PC-3 (cell line): Measurements from ENCODE around the gene CPSF3. TPM values are rescaled to one million over a fixed set of nuclear protein-coding genes. Genes with fewer than 3 reads are reported as not detected.

ENCODE experiments used
- ATAC-seq: fragments of 200-7000 bp; cut with Tn5 transposase; 2 replicates; pipeline ENCODE4 v1.9.1; 2020; ENCODE audit warnings: mild to moderate bottlenecking, moderate library complexity
- BruUV-seq: library from RNA; stranded (reverse); fragments of 400-500 nt; replicated peaks from 2 replicates; lab custom pipeline; 2021; lab: Mats Ljungman, UMichigan
- CTCF ChIA-PET: fragments of 300-600 bp; sonication (Branson Sonifier 250); formaldehyde crosslinking; loops from one replicate; lab custom pipeline; 2022; ENCODE audit warnings: antibody characterized with exemption; lab: Charles Lee
- POLR2A ChIA-PET: fragments of 300-600 bp; sonication (Branson Sonifier 250); formaldehyde crosslinking; loops from one replicate; lab custom pipeline; 2022; ENCODE audit warnings: antibody characterized with exemption; ENCODE audit not compliant: unreplicated experiment; lab: Charles Lee
- DNase-seq: peaks from one replicate; pipeline ENCODE4 v3.0.0-alpha.2; 2015
- H2AFZ ChIP-seq: fragments of 300-600 bp; sonication (generic); 2 replicates; pipeline ENCODE4 v1.6.0; 2016; ENCODE audit warnings: antibody characterized with exemption, low read length
- H3F3A ChIP-seq: fragments of 300-600 bp; sonication (generic); one replicate; pipeline ENCODE4 v1.6.0; 2017; ENCODE audit warnings: antibody characterized with exemption, low read length, control low read depth, mild to moderate bottlenecking; ENCODE audit not compliant: unreplicated experiment
- H3K27ac ChIP-seq: fragments of 300-600 bp; sonication (generic); 2 replicates; pipeline ENCODE4 v1.5.1; 2016; ENCODE audit warnings: mild to moderate bottlenecking, low read length
- H3K27me3 ChIP-seq: fragments of 300-600 bp; sonication (generic); 2 replicates; pipeline ENCODE4 v1.6.1; 2016; ENCODE audit warnings: low read length, mixed read lengths
- H3K36me3 ChIP-seq: fragments of 300-600 bp; sonication (generic); 2 replicates; pipeline ENCODE4 v1.6.1; 2016; ENCODE audit warnings: low read depth, mixed run types, low read length, mixed read lengths
- H3K4me1 ChIP-seq: fragments of 300-600 bp; sonication (generic); 2 replicates; pipeline ENCODE4 v1.5.1; 2016; ENCODE audit warnings: low read length; ENCODE audit not compliant: insufficient read depth
- H3K4me2 ChIP-seq: fragments of 300-600 bp; sonication (generic); 2 replicates; pipeline ENCODE4 v1.6.0; 2016; ENCODE audit warnings: low read length
- H3K4me3 ChIP-seq: fragments of 300-600 bp; sonication (generic); 2 replicates; pipeline ENCODE4 v1.5.1; 2016; ENCODE audit warnings: mild to moderate bottlenecking, low read length, mixed read lengths
- H3K79me2 ChIP-seq: fragments of 300-600 bp; sonication (generic); 2 replicates; pipeline ENCODE4 v1.6.1; 2017; ENCODE audit warnings: low read length, mixed read lengths
- H3K9ac ChIP-seq: fragments of 300-600 bp; sonication (generic); 2 replicates; pipeline ENCODE4 v1.6.0; 2016; ENCODE audit warnings: mild to moderate bottlenecking, low read length
- H3K9me2 ChIP-seq: fragments of 300-600 bp; sonication (generic); replicated peaks from 2 replicates; pipeline ENCODE4 v1.6.1; 2016; ENCODE audit warnings: mixed run types, low read length, mixed read lengths
- H3K9me3 ChIP-seq: fragments of 300-600 bp; sonication (generic); 2 replicates; pipeline ENCODE4 v1.6.1; 2016; ENCODE audit warnings: low read length, mixed read lengths
- H4K20me1 ChIP-seq: fragments of 300-600 bp; sonication (generic); 2 replicates; pipeline ENCODE4 v1.6.1; 2016; ENCODE audit warnings: low read length, mixed read lengths
- EZH2 ChIP-seq: fragments of 300-600 bp; sonication (generic); IDR thresholded peaks from one replicate; pipeline ENCODE4 v1.6.1; 2017; ENCODE audit warnings: antibody characterized with exemption, mild to moderate bottlenecking, low read length; ENCODE audit not compliant: unreplicated experiment
- EZH2phosphoT487 ChIP-seq: fragments of 300-600 bp; sonication (generic); IDR thresholded peaks from 2 replicates; pipeline ENCODE4 v1.6.1; 2018; ENCODE audit warnings: mild to moderate bottlenecking, antibody characterized with exemption, low read length, borderline replicate concordance
- intact Hi-C: fragments of 100-400 bp; cut with micrococcal nuclease; formaldehyde crosslinking; loops from 2 replicates; pipeline ENCODE4 v1.9.0; 2023
- total RNA-seq: library from RNA; depleted of rRNA; stranded (reverse); fragments of >200 nt; gene quantifications from 2 replicates; pipeline ENCODE4 v1.2.3, GENCODE V29; 2014
- TF ChIP-seq, protein P1 (sequence below): fragments of 300-600 bp; sonication (generic); conservative IDR thresholded peaks from 2 replicates; pipeline ENCODE4 v1.5.1; 2017; ENCODE audit warnings: antibody characterized with exemption, low read depth, mild to moderate bottlenecking, low read length

CPSF3 gene
- total RNA-seq, 1 experiment from 2014 or later, result 60.1 TPM

DNA sequence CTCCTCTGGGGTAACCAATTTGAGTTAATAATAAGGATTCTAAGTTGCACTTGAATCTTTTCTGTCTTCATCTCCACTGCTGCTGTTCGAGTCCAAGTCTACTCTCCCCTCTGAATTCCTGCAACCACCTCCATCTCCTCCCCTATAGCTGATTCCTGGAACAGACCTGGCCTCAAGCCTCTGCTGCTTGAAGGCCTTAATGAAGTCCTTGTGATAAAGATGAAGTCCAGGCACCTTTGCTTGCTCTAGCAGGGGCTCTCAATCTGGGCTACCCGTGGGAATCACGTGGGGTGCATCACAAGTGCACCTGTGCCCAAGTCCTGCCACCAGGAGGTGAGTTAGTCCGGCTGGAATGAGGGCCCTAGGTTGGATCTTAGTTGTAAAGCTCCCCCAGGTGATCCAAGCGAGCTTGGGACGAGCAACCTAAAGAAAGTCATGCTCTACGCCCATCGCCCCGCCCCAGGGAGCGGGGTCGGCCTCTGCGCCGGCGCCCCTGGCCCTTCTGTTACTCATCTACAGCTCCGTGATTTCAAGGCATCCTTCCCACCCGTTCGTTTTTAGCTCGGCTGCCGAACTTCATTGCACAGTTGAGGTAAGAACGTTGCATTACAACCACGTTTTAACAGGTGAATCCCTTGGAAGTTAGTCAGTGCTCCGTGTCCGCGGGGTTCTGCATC lies 50.0 kb downstream of the CPSF3 start:
- no peak overlapping the region for H3K27ac ChIP-seq

DNA sequence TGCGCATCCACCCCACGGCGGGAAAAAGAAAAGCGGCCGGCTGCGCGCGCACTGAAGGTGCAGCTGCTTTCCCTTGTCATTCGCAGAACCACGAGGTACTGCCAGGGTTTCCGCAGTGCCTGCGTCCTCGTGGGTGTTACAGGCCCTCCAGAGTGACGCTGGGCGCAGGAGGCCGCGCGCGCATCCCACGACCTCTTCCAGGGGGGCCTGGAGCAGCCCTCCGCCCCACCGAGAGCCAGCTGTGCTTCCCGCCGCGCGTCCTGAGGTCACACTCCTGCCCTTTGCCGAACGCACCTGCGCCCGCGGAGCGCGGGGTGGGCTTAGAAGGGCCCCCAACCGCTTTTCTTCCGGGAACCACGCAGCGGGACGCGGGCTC lies 50.5 kb downstream of the CPSF3 start:
- no TSS peak for BruUV-seq
- Histone ChIP-seq H3K79me2 (peaks cover 27% of the 10 kb centered on the region), H2AFZ (peak overlapping the region; percentile 85), H3K9ac (peak overlapping the region; percentile 92), H3F3A (no peaks in the 10 kb centered on the region), H3K27ac (no peak overlapping the region), H3K4me2 (peak overlapping the region; percentile 95), H3K27me3 (no peaks in the 10 kb centered on the region), H3K9me2 (no peaks in the 10 kb centered on the region), H3K4me1 (peaks cover 8% of the 10 kb centered on the region; the same call in 1 of the 2 replicates), H4K20me1 (no peaks in the 10 kb centered on the region), H3K4me3 (peak overlapping the region; percentile 74), H3K9me3 (no peaks in the 10 kb centered on the region), H3K36me3 (peaks cover 19% of the 10 kb centered on the region)
- TF ChIP-seq, protein P1, sequence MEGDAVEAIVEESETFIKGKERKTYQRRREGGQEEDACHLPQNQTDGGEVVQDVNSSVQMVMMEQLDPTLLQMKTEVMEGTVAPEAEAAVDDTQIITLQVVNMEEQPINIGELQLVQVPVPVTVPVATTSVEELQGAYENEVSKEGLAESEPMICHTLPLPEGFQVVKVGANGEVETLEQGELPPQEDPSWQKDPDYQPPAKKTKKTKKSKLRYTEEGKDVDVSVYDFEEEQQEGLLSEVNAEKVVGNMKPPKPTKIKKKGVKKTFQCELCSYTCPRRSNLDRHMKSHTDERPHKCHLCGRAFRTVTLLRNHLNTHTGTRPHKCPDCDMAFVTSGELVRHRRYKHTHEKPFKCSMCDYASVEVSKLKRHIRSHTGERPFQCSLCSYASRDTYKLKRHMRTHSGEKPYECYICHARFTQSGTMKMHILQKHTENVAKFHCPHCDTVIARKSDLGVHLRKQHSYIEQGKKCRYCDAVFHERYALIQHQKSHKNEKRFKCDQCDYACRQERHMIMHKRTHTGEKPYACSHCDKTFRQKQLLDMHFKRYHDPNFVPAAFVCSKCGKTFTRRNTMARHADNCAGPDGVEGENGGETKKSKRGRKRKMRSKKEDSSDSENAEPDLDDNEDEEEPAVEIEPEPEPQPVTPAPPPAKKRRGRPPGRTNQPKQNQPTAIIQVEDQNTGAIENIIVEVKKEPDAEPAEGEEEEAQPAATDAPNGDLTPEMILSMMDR, result no peak
- TF ChIP-seq EZH2phosphoT487 (no peak), EZH2 (no peak)
- no peak for DNase-seq
- POLR2A ChIA-PET, result no interaction called here
- intact Hi-C loops, result no loop called here
- CTCF ChIA-PET, result interaction anchor here (0.6 kb wide), 2 partner anchors 473 to 510 kb away, joined by 3 to 4 read pairs; no protein-coding TSS in a partner anchor
- ATAC-seq, result no peak

More for the DNA sequence above, 50.0 kb downstream of the CPSF3 start:
- H3K9ac ChIP-seq, result no peak overlapping the region
- H3K4me3 ChIP-seq, result peak overlapping the region; percentile 74
- ATAC-seq (no peak), DNase-seq (peak; percentile 32)
- H3K4me2 ChIP-seq, result peak overlapping the region; percentile 95
- intact Hi-C loops, result no loop called here
- TF ChIP-seq EZH2, result no peak
- TF ChIP-seq, protein P1, result peak; percentile 30; the same call in 1 of the 2 replicates
- POLR2A ChIA-PET, result no interaction called here
- peaks cover 22% of the 10 kb centered on the region for H3K79me2 ChIP-seq
- H3K27me3 ChIP-seq, result no peaks in the 10 kb centered on the region
- CTCF ChIA-PET, result interaction anchor here (0.6 kb wide), 2 partner anchors 472 to 511 kb away, joined by 3 to 4 read pairs; no protein-coding TSS in a partner anchor
- no peak overlapping the region for H2AFZ ChIP-seq
- H3K9me2 ChIP-seq, result no peaks in the 10 kb centered on the region
- H4K20me1 ChIP-seq, result no peaks in the 10 kb centered on the region
- no peaks in the 10 kb centered on the region for H3F3A ChIP-seq
- H3K4me1 ChIP-seq, result peaks cover 8% of the 10 kb centered on the region; the same call in 1 of the 2 replicates
- H3K9me3 ChIP-seq, result no peaks in the 10 kb centered on the region
- H3K36me3 ChIP-seq, result peaks cover 19% of the 10 kb centered on the region
- BruUV-seq, result TSS peak; percentile 18

DNA sequence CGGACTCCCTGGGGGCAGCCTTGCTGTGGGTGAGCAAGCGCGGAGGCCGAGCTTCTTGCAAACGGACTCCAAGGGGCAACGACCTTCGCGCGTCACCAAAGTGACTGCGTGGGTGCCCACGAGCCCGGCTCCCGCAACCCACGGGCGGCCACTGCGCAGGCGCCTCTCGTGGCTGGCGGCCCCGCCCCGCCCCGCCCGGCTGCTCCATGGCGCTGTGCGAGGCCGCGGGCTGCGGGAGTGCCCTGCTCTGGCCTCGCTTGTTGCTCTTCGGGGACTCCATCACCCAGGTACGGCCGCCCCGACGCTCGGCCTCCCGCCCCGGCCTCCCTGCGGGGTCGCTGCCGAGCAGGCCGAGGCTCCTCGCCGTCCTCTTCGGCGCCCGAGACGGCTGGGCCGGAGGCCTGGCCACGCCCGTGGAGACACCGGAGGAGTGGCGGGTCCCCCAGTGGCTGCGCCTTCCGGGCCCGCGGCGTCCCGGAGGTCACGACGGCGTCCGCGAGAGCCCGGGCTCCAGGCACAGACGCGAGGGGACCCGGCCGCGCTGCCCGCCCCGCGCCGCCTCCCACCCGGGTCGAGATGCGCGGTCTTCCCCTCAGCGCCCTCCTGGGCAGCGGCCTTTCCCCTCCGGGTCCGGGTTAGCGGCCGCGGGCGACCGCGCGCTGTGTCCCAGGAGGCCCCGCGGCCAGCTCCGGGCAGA lies 51.1 kb downstream of the CPSF3 start, which contains the start of gene IAH1:
TSS of gene IAH1 (plus strand) at position 191 of the 697 bp plus-strand sequence. CDS start at position 207, 16 bp downstream.
- no peaks in the 10 kb centered on the region for H3K9me3 ChIP-seq
- no peak for TF ChIP-seq EZH2
- POLR2A ChIA-PET, result no interaction called here
- H3K27ac ChIP-seq, result peak within 1 kb of the TSS; percentile 50
- no peaks in the 10 kb centered on the region for H3K27me3 ChIP-seq
- no peaks in the 10 kb centered on the region for H3K9me2 ChIP-seq
- peak; percentile 53 for DNase-seq
- intact Hi-C loops, result loop anchor here (5.0 kb wide), 1 partner anchor 52 kb away; the partner anchor contains the start of genes CPSF3 and ITGB1BP1
- peak within 1 kb of the TSS; percentile 95 for H3K4me2 ChIP-seq
- CTCF ChIA-PET, result interaction anchor here (0.6 kb wide), 1 partner anchor 510 kb away, joined by 4 read pairs; no protein-coding TSS in a partner anchor
- peaks cover 8% of the 10 kb centered on the region; the same call in 1 of the 2 replicates for H3K4me1 ChIP-seq
- H2AFZ ChIP-seq, result peak within 1 kb of the TSS; percentile 85
- H3K79me2 ChIP-seq, result peaks cover 30% of the 10 kb centered on the region
- H3F3A ChIP-seq, result no peaks in the 10 kb centered on the region
- peak within 1 kb of the TSS; percentile 92 for H3K9ac ChIP-seq
- H4K20me1 ChIP-seq, result no peaks in the 10 kb centered on the region
- peak; percentile 85 for ATAC-seq
- H3K36me3 ChIP-seq, result peaks cover 16% of the 10 kb centered on the region
- no TSS peak for BruUV-seq
- H3K4me3 ChIP-seq, result peak within 1 kb of the TSS; percentile 74
